Hepatocyte (in vitro differentiated cells): Measurements from ENCODE around the gene FPR3.

Experiments
- EZH2 ChIP-seq: fragments of 200-600 bp; sonication (generic); IDR thresholded peaks from 2 replicates; pipeline ENCODE4 v1.6.1; 2016; ENCODE audit warnings: antibody characterized with exemption, mild to moderate bottlenecking, borderline replicate concordance
- TF ChIP-seq, protein P1 (sequence below): fragments of 200-600 bp; sonication (generic); IDR thresholded peaks from 2 replicates; pipeline ENCODE4 v1.5.1; 2016; ENCODE audit warnings: antibody characterized with exemption, mild to moderate bottlenecking; ENCODE audit not compliant: poor library complexity

DNA sequence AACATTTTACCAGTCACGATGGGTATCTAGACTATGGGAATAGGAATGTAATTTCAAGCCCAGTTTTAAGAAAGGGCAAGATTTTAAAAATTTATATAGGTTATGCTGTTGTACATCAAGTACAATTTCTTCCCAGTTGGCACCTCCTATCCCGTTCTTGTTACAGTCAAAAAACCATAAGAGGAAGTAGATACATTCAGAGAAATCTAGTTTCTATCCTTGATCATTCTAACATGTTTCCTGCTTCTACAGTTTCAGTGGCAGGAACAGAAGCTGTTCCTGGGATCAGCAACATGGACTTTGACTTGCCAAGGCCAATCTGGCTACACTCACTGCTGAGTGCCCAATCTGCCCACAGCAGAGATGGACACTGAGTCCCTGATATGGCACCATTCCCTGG lies 14.7 kb upstream of the FPR3 start:
- TF ChIP-seq, protein P1, sequence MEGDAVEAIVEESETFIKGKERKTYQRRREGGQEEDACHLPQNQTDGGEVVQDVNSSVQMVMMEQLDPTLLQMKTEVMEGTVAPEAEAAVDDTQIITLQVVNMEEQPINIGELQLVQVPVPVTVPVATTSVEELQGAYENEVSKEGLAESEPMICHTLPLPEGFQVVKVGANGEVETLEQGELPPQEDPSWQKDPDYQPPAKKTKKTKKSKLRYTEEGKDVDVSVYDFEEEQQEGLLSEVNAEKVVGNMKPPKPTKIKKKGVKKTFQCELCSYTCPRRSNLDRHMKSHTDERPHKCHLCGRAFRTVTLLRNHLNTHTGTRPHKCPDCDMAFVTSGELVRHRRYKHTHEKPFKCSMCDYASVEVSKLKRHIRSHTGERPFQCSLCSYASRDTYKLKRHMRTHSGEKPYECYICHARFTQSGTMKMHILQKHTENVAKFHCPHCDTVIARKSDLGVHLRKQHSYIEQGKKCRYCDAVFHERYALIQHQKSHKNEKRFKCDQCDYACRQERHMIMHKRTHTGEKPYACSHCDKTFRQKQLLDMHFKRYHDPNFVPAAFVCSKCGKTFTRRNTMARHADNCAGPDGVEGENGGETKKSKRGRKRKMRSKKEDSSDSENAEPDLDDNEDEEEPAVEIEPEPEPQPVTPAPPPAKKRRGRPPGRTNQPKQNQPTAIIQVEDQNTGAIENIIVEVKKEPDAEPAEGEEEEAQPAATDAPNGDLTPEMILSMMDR: no peak
- no peak for TF ChIP-seq EZH2
